ENCODE results near the gene EXD3. TPM values are rescaled to one million over a fixed set of nuclear protein-coding genes. Genes with fewer than 3 reads are reported as not detected.
A peak's percentile ranks its signal among the peaks of the same experiment; 100 is the strongest.
"Not testable (repeated sequence)": the region's sequence is repeated elsewhere in the genome, so short reads cannot be mapped to it uniquely, and the experiment has no call there.

Gene EXD3
- total and polyA plus RNA-seq, 2 donors = 3.4 to 16.8 TPM

GRCh38 chr9:137416563-137417151, 6.3 kb downstream of the EXD3 start:
- Histone ChIP-seq H3K4me3 (ENCODE audit: low read length in 2 of 2) (no peak overlapping the region), H3K36me3 (ENCODE audit: control insufficient read depth in 2 of 2, insufficient read depth in 2 of 2, low read length in 1 of 2) (no peaks in the 10 kb centered on the region), H3K27ac (ENCODE audit: low read depth in 1 of 2, low read length in 1 of 2) (no peak overlapping the region), H3K9me3 (ENCODE audit: control insufficient read depth in 2 of 2, insufficient read depth in 1 of 2, low read length in 1 of 2) (no peaks in the 10 kb centered on the region), H3K27me3 (ENCODE audit: control insufficient read depth in 2 of 2, insufficient read depth in 1 of 2, low read length in 1 of 2) (peaks cover 3 to 40% of the 10 kb centered on the region in 2 donors), H3K4me1 (ENCODE audit: control insufficient read depth in 2 of 2, insufficient read depth in 2 of 2, low read length in 2 of 2) (peaks cover 0 to 8% of the 10 kb centered on the region in 2 donors)
- no peak for DNase-seq (ENCODE audit: low read depth in 6 of 9, low spot score in 9 of 9)
- 95% methylated on average over 45 of the region's 45 CpGs for WGBS

- H3K9me3 ChIP-seq (ENCODE audit: control insufficient read depth in 2 of 2, insufficient read depth in 1 of 2, low read length in 1 of 2) = peaks cover 0 to 1% of the 10 kb centered on the region in 2 donors
- 98% methylated on average over 23 of the region's 23 CpGs for WGBS
- no peaks in the 10 kb centered on the region for H3K36me3 ChIP-seq (ENCODE audit: control insufficient read depth in 2 of 2, insufficient read depth in 2 of 2, low read length in 1 of 2)
- peaks cover 0 to 12% of the 10 kb centered on the region in 2 donors for H3K4me1 ChIP-seq (ENCODE audit: control insufficient read depth in 2 of 2, insufficient read depth in 2 of 2, low read length in 2 of 2)
- no peak for DNase-seq (ENCODE audit: low read depth in 6 of 9, low spot score in 9 of 9)
- no peak overlapping the region for H3K27ac ChIP-seq (ENCODE audit: low read depth in 1 of 2, low read length in 1 of 2)
- H3K4me3 ChIP-seq (ENCODE audit: low read length in 2 of 2) = no peak overlapping the region
- peaks cover 6 to 41% of the 10 kb centered on the region in 2 donors for H3K27me3 ChIP-seq (ENCODE audit: control insufficient read depth in 2 of 2, insufficient read depth in 1 of 2, low read length in 1 of 2)
Measured at GRCh38 chr9:137416006-137416562, 6.9 kb downstream of the EXD3 start.

- no peak overlapping the region for H3K4me3 ChIP-seq (ENCODE audit: low read length in 2 of 2)
- H3K27me3 ChIP-seq (ENCODE audit: control insufficient read depth in 2 of 2, insufficient read depth in 1 of 2, low read length in 1 of 2) = peaks cover 13 to 43% of the 10 kb centered on the region in 2 donors
- H3K27ac ChIP-seq (ENCODE audit: low read depth in 1 of 2, low read length in 1 of 2) = no peak overlapping the region
- 97% methylated on average over 5 of the region's 5 CpGs for WGBS
- peaks cover 0 to 3% of the 10 kb centered on the region in 2 donors for H3K9me3 ChIP-seq (ENCODE audit: control insufficient read depth in 2 of 2, insufficient read depth in 1 of 2, low read length in 1 of 2)
- H3K4me1 ChIP-seq (ENCODE audit: control insufficient read depth in 2 of 2, insufficient read depth in 2 of 2, low read length in 2 of 2) = peaks cover 0 to 12% of the 10 kb centered on the region in 2 donors
- H3K36me3 ChIP-seq (ENCODE audit: control insufficient read depth in 2 of 2, insufficient read depth in 2 of 2, low read length in 1 of 2) = no peaks in the 10 kb centered on the region
- no peak for DNase-seq (ENCODE audit: low read depth in 6 of 9, low spot score in 9 of 9)
Measured at GRCh38 chr9:137415451-137415850, 7.5 kb downstream of the EXD3 start.

GRCh38 chr9:137412431-137412830, 10.5 kb downstream of the EXD3 start:
- Histone ChIP-seq H3K4me3 (ENCODE audit: low read length in 2 of 2) (no peak overlapping the region), H3K36me3 (ENCODE audit: control insufficient read depth in 2 of 2, insufficient read depth in 2 of 2, low read length in 1 of 2) (no peaks in the 10 kb centered on the region), H3K27ac (ENCODE audit: low read depth in 1 of 2, low read length in 1 of 2) (no peak overlapping the region), H3K27me3 (ENCODE audit: control insufficient read depth in 2 of 2, insufficient read depth in 1 of 2, low read length in 1 of 2) (peaks cover 18 to 65% of the 10 kb centered on the region in 2 donors), H3K4me1 (ENCODE audit: control insufficient read depth in 2 of 2, insufficient read depth in 2 of 2, low read length in 2 of 2) (peaks cover 0 to 12% of the 10 kb centered on the region in 2 donors), H3K9me3 (ENCODE audit: control insufficient read depth in 2 of 2, insufficient read depth in 1 of 2, low read length in 1 of 2) (peaks cover 1 to 3% of the 10 kb centered on the region in 2 donors)
- DNase-seq (ENCODE audit: low read depth in 6 of 9, low spot score in 9 of 9) = no peak
- 90% methylated on average over 10 of the region's 10 CpGs for WGBS

GRCh38 chr9:137411645-137412380, 11.1 kb downstream of the EXD3 start:
- H3K36me3 ChIP-seq (ENCODE audit: control insufficient read depth in 2 of 2, insufficient read depth in 2 of 2, low read length in 1 of 2) = no peaks in the 10 kb centered on the region
- H3K4me1 ChIP-seq (ENCODE audit: control insufficient read depth in 2 of 2, insufficient read depth in 2 of 2, low read length in 2 of 2) = peaks cover 0 to 14% of the 10 kb centered on the region in 2 donors
- H3K27ac ChIP-seq (ENCODE audit: low read depth in 1 of 2, low read length in 1 of 2) = no peak overlapping the region
- H3K27me3 ChIP-seq (ENCODE audit: control insufficient read depth in 2 of 2, insufficient read depth in 1 of 2, low read length in 1 of 2) = peaks cover 25 to 65% of the 10 kb centered on the region in 2 donors
- 22% methylated on average over 30 of the region's 30 CpGs for WGBS
- peaks cover 1 to 3% of the 10 kb centered on the region in 2 donors for H3K9me3 ChIP-seq (ENCODE audit: control insufficient read depth in 2 of 2, insufficient read depth in 1 of 2, low read length in 1 of 2)
- peak in 1 of 9 donors; percentile 18 for DNase-seq (ENCODE audit: low read depth in 6 of 9, low spot score in 9 of 9)
- H3K4me3 ChIP-seq (ENCODE audit: low read length in 2 of 2) = no peak overlapping the region

GRCh38 chr9:137411260-137411644, 11.7 kb downstream of the EXD3 start:
- H3K9me3 ChIP-seq (ENCODE audit: control insufficient read depth in 2 of 2, insufficient read depth in 1 of 2, low read length in 1 of 2) = peaks cover 1 to 3% of the 10 kb centered on the region in 2 donors
- no peak for DNase-seq (ENCODE audit: low read depth in 6 of 9, low spot score in 9 of 9)
- no peak overlapping the region for H3K27ac ChIP-seq (ENCODE audit: low read depth in 1 of 2, low read length in 1 of 2)
- H3K4me1 ChIP-seq (ENCODE audit: control insufficient read depth in 2 of 2, insufficient read depth in 2 of 2, low read length in 2 of 2) = peaks cover 0 to 14% of the 10 kb centered on the region in 2 donors
- 30% methylated on average over 17 of the region's 17 CpGs for WGBS
- H3K27me3 ChIP-seq (ENCODE audit: control insufficient read depth in 2 of 2, insufficient read depth in 1 of 2, low read length in 1 of 2) = peaks cover 30 to 66% of the 10 kb centered on the region in 2 donors
- no peaks in the 10 kb centered on the region for H3K36me3 ChIP-seq (ENCODE audit: control insufficient read depth in 2 of 2, insufficient read depth in 2 of 2, low read length in 1 of 2)
- no peak overlapping the region for H3K4me3 ChIP-seq (ENCODE audit: low read length in 2 of 2)

GRCh38 chr9:137410891-137411249, 12.1 kb downstream of the EXD3 start:
- H3K9me3 ChIP-seq (ENCODE audit: control insufficient read depth in 2 of 2, insufficient read depth in 1 of 2, low read length in 1 of 2) = peaks cover 1 to 3% of the 10 kb centered on the region in 2 donors
- no peak overlapping the region for H3K27ac ChIP-seq (ENCODE audit: low read depth in 1 of 2, low read length in 1 of 2)
- no peaks in the 10 kb centered on the region for H3K36me3 ChIP-seq (ENCODE audit: control insufficient read depth in 2 of 2, insufficient read depth in 2 of 2, low read length in 1 of 2)
- DNase-seq (ENCODE audit: low read depth in 6 of 9, low spot score in 9 of 9) = no peak
- H3K27me3 ChIP-seq (ENCODE audit: control insufficient read depth in 2 of 2, insufficient read depth in 1 of 2, low read length in 1 of 2) = peaks cover 30 to 65% of the 10 kb centered on the region in 2 donors
- peaks cover 0 to 14% of the 10 kb centered on the region in 2 donors for H3K4me1 ChIP-seq (ENCODE audit: control insufficient read depth in 2 of 2, insufficient read depth in 2 of 2, low read length in 2 of 2)
- H3K4me3 ChIP-seq (ENCODE audit: low read length in 2 of 2) = no peak overlapping the region
- WGBS = 85% methylated on average over 15 of the region's 15 CpGs

- not testable (repeated sequence) for H3K36me3 ChIP-seq (ENCODE audit: control insufficient read depth in 2 of 2, insufficient read depth in 2 of 2, low read length in 1 of 2); DNase-seq (ENCODE audit: low read depth in 6 of 9, low spot score in 9 of 9); H3K9me3 ChIP-seq (ENCODE audit: control insufficient read depth in 2 of 2, insufficient read depth in 1 of 2, low read length in 1 of 2); H3K27ac ChIP-seq (ENCODE audit: low read depth in 1 of 2, low read length in 1 of 2); H3K4me3 ChIP-seq (ENCODE audit: low read length in 2 of 2)
- 66% methylated on average over 18 of the region's 18 CpGs for WGBS
- peaks cover 0 to 14% of the 10 kb centered on the region in 2 donors for H3K4me1 ChIP-seq (ENCODE audit: control insufficient read depth in 2 of 2, insufficient read depth in 2 of 2, low read length in 2 of 2)
- peaks cover 30 to 69% of the 10 kb centered on the region in 2 donors for H3K27me3 ChIP-seq (ENCODE audit: control insufficient read depth in 2 of 2, insufficient read depth in 1 of 2, low read length in 1 of 2)
Measured at GRCh38 chr9:137410236-137410890, 12.6 kb downstream of the EXD3 start.

GRCh38 chr9:137409515-137409914, 13.4 kb downstream of the EXD3 start:
- 97% methylated on average over 11 of the region's 11 CpGs for WGBS
- H3K9me3 ChIP-seq (ENCODE audit: control insufficient read depth in 2 of 2, insufficient read depth in 1 of 2, low read length in 1 of 2) = peaks cover 1 to 3% of the 10 kb centered on the region in 2 donors
- peaks cover 0 to 14% of the 10 kb centered on the region in 2 donors for H3K4me1 ChIP-seq (ENCODE audit: control insufficient read depth in 2 of 2, insufficient read depth in 2 of 2, low read length in 2 of 2)
- DNase-seq (ENCODE audit: low read depth in 6 of 9, low spot score in 9 of 9) = no peak
- no peak overlapping the region for H3K27ac ChIP-seq (ENCODE audit: low read depth in 1 of 2, low read length in 1 of 2)
- H3K4me3 ChIP-seq (ENCODE audit: low read length in 2 of 2) = no peak overlapping the region
- H3K27me3 ChIP-seq (ENCODE audit: control insufficient read depth in 2 of 2, insufficient read depth in 1 of 2, low read length in 1 of 2) = peaks cover 30 to 73% of the 10 kb centered on the region in 2 donors
- H3K36me3 ChIP-seq (ENCODE audit: control insufficient read depth in 2 of 2, insufficient read depth in 2 of 2, low read length in 1 of 2) = no peaks in the 10 kb centered on the region
